HG03442 (cell line): ENCODE data around the gene MSH4.
"Not testable (repeated sequence)": the region's sequence is repeated elsewhere in the genome, so short reads cannot be mapped to it uniquely, and the experiment has no call there.

ENCODE experiments used
- ATAC-seq: cut with Tn5 transposase; IDR thresholded peaks from one replicate; pipeline ENCODE4 v1.9.1; 2021; ENCODE audit warnings: mild to moderate bottlenecking, moderate library complexity; ENCODE audit not compliant: unreplicated experiment

MSH4 gene

GRCh38 chr1:75795703-75796193 lies 934 bp upstream of the MSH4 start:
- ATAC-seq: no peak

- peak; percentile 24 for ATAC-seq
Observed at GRCh38 chr1:75797273-75797588, 549 bp downstream of the MSH4 start.

- no peak for ATAC-seq
Observed at GRCh38 chr1:75797606-75798216, 1.0 kb downstream of the MSH4 start.

- ATAC-seq: not testable (repeated sequence)
Observed at GRCh38 chr1:75801480-75801879, 4.8 kb downstream of the MSH4 start.

- no peak for ATAC-seq
Observed at GRCh38 chr1:75808921-75809320, 12.2 kb downstream of the MSH4 start.

GRCh38 chr1:75810113-75810512 lies 13.4 kb downstream of the MSH4 start:
- not testable (repeated sequence) for ATAC-seq

- ATAC-seq: no peak
Observed at GRCh38 chr1:75811211-75811981, 14.7 kb downstream of the MSH4 start.

- no peak for ATAC-seq
Observed at GRCh38 chr1:75812065-75812464, 15.4 kb downstream of the MSH4 start.

- ATAC-seq: not testable (repeated sequence)
Observed at GRCh38 chr1:75823596-75823995, 26.9 kb downstream of the MSH4 start.

- no peak for ATAC-seq
Observed at GRCh38 chr1:75836528-75837100, 39.9 kb downstream of the MSH4 start.

GRCh38 chr1:75838079-75838478 lies 41.4 kb downstream of the MSH4 start:
- ATAC-seq: no peak

GRCh38 chr1:75841421-75841820 lies 44.7 kb downstream of the MSH4 start:
- ATAC-seq: no peak

- no peak for ATAC-seq
Observed at GRCh38 chr1:75845576-75845975, 48.9 kb downstream of the MSH4 start.

- ATAC-seq: no peak
Observed at GRCh38 chr1:75855010-75855409, 58.3 kb downstream of the MSH4 start.

GRCh38 chr1:75855734-75856133 lies 59.1 kb downstream of the MSH4 start:
- no peak for ATAC-seq

- no peak for ATAC-seq
Observed at GRCh38 chr1:75861831-75862230, 65.1 kb downstream of the MSH4 start.

GRCh38 chr1:75870951-75871350 lies 74.3 kb downstream of the MSH4 start:
- no peak for ATAC-seq

GRCh38 chr1:75879985-75880384 lies 83.3 kb downstream of the MSH4 start:
- no peak for ATAC-seq

GRCh38 chr1:75884437-75884836 lies 87.8 kb downstream of the MSH4 start:
- no peak for ATAC-seq

- ATAC-seq: no peak
Observed at GRCh38 chr1:75901371-75901770, 104.7 kb downstream of the MSH4 start.

- peak; percentile 83 for ATAC-seq
Observed at GRCh38 chr1:75908717-75909152, 112.1 kb downstream of the MSH4 start.

- no peak for ATAC-seq
Observed at GRCh38 chr1:75916834-75917233, 120.2 kb downstream of the MSH4 start.
